ENCODE data around the gene GALNT8.
"Not testable (repeated sequence)": the region's sequence is repeated elsewhere in the genome, so short reads cannot be mapped to it uniquely, and the experiment has no call there.

Gene GALNT8

DNA sequence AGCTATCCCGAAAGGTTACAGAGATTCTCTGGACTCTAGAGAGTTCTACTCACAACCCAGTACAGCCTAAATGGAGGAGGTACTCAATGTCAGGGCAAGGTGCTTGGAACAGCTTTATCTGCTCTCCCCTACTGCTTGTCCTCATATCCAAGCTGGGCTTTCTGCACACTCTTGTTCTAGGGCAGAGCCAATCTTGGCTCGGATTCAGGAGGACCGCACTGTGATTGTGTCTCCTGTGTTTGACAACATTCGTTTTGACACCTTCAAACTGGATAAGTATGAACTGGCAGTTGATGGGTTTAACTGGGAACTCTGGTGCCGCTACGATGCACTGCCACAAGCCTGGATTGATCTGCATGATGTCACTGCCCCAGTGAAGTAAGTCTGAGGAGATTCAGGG, 25.0 kb downstream of the GALNT8 start:
- no peak for FAIRE-seq

DNA sequence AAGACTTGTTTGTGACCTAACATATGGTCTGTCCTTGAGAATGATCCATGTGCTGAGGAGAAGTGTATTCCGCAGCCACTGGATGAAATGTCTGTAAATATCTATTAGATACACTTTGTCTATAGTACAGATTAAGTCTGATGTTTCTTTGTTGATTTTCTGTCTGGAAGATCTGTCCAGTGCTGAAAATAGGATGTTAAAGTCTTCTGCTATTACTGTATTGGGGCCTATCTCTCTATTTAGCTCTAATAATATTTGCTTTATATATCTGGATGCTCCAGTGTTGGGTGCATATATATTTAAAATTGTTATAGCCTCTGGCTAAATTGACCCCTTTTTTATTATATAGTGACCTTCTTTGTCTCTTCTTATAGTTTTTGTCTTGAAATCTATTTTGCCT, 31.5 kb downstream of the GALNT8 start:
- not testable (repeated sequence) for FAIRE-seq

DNA sequence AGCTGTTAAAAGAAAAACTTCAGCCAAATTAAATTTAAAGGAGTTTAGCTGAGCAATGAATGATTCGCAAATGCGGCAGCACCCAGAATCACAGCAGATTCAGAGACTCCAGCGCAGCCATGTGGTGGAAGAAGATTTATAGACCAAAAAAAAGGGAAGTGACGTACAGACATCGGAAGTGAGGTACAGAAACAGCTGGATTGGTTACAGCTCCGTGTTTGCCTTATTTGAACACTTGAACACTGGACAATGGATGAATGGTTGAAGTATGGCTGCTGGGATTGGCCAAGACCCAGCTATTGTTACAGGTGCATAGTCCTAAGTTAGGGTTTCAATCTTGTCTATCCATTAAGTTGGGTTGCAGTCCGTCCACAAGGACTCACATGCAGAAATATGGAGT, 42.6 kb downstream of the GALNT8 start:
- no peak for FAIRE-seq

DNA sequence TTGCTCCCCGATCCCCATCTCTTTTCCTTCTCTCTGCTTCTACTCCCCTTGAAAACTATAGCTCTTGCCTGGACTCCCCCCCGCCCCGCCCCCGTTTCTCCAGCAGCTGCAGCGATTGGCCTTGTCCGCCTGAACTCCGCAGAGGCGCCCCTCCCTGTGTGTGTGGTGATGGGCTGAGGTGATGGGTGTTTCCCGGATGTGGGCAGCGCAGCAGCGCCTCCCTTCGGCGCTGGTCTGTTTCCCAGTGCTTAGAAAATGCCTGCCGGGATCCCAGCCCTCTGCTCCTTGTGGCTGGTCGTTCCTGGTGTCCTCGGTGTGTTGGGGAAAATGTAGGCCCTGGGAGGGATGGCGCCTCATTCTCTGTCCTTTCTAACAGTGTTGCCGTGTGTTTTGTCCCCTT, 43.3 kb downstream of the GALNT8 start:
- no peak for FAIRE-seq

DNA sequence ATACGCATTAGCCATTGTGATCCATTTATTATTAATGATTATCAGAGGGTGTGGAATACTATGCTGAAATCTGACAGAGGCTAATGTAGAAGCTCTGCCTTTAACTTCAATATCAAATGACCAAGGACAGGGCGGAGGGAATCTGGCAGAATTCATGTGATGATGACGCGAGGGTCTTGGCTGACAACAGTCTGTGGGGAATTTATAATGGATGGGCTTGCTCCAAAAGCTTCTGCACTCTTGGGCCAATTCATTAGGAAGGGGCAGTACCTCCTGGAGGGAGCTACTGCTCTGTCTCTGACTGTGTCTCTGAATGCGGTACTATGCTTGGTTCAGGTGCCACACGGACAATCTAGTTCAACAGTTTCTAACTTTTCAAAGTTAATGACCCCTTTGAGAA, 46.2 kb downstream of the GALNT8 start:
- FAIRE-seq = no peak

DNA sequence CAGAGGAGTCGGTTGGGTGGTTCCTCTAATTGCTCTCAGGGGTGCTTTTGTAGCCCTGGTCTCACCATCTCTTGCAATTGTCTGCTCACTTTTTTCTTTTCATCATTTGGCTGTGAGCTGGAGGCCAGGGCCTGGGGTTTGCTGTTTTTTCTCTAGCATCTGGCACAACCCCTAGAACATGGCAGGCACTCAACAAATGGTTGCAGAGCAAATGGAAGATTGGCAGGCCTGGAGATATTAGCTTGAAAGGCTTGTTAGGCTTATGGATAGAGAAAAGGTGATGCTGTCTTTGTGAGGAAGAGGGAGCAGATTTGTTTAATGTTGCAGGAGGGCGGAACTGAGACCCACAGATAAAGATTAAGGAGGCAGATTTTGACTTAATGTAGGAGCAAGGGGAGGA, 47.0 kb downstream of the GALNT8 start:
- no peak for FAIRE-seq

DNA sequence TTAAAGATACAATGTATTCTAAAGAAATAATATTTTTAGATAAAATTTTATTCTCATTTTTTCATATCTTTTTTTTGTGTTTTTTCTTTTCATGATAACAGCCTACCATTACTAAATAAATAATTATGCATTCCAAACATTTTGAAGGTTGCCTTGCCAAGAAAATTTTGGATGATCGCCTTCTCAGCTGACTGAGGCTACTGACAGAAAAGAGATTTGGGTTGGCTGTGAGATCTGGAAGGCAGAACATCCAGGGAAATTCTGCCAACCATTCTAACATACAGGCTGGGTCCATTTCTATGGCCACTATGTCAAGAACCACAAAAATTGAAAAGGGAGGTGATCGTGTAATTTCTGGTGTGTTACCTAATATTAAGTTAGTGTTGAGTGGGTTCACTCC, 48.1 kb downstream of the GALNT8 start:
- FAIRE-seq = no peak

DNA sequence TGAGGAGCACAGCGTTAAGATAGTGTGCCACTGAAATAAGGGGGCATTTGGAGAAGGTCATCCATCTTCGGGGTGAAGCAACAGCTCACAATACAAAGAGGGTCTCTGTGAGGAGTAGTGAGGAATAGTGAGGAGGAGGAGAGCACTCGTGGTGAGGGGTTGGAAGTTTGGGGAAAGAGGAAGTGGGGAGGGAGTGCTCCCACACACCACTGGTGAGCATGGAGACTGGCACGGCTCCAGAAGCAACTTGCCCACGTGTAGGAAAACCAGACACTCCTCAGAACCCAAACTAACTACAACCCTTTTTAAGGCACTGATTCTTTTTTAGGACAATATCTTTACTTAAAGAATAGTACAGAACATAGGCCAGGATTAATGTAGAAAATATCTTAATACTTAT, 48.9 kb downstream of the GALNT8 start:
- no peak for FAIRE-seq

DNA sequence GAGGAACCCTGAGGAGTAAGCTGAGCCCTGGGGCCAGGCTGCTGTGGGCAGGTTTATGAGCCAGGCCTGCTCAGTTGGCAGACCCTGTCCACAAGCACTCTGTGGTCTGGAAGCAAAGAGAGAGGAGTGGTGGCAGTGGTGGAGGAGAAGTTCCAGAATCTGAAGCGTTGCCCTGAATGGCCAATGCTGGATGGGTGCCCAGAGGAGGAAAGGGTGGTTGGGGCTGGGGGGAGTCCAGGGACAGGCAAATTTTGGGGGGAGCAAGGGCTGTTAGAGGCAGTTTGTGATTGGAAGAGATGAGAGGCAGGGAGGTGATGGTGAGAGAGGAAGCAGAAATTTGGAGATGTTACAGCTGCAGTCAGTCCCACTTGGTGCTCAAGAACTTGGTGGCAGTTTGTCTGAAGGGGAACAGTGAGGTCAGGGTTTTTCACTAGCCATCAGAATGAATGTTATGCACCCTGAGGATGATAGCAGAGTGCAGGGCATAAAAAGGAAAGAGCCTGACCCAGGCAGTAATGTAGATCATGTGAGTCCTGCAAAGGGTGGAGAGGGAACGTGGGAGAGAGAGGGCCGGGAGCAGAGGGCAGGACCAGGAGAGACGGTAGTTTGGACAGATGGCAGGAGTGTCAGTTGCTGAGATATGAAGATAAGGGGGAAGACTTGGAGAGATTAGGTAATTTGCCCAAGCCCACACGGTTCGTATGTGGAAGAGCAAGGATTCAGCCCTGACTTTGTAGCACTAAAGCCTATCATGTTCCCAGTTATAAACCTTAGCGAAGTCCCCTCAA, 51.2 kb downstream of the GALNT8 start:
- no peak for FAIRE-seq

DNA sequence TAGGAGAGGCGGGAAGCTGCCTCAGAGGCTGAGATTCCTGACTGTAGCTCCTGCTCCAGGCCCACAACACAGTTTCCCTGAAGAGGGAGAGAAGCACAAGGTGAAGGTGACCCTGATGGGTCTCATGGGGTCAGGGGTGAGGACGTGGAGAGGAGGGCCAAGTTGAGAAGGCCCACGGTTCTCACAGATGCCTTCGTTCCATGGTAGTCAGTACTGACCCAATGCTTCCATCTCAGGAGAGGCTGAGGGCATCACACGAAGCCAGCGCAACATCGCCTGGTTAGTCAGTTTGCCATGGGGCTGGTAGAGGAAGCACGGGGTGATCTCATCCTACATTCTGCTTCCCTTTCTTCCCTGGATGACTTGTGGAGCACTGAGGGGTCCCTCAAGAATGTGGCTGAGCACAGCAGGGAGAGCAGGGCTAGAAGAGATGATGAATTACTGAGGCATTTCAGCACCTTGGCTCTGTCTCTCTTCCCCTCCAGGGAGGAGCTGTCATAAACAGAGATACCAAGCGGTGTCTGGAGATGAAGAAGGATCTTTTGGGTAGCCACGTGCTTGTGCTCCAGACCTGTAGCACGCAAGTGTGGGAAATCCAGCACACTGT, 51.9 kb downstream of the GALNT8 start:
- FAIRE-seq = no peak

DNA sequence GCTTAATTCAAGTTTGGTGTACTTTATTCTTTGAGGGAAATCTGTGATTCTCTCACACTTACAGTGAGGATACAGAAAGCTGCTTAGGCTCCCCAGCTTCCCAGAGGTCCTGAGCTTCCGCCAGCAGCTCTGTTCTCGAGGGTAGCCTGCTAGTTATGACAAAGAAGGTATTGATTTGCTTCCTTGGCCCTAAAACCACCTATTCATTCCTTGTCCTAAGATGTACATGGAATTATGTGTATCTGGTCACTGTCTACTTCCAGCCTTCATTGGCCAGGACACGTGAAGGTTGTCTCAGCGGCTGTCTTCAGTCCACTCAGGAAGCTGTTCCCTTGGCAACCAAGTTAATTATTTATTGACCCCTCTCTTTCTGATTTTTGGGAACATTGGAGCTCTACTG, 55.7 kb downstream of the GALNT8 start:
- no peak for FAIRE-seq

DNA sequence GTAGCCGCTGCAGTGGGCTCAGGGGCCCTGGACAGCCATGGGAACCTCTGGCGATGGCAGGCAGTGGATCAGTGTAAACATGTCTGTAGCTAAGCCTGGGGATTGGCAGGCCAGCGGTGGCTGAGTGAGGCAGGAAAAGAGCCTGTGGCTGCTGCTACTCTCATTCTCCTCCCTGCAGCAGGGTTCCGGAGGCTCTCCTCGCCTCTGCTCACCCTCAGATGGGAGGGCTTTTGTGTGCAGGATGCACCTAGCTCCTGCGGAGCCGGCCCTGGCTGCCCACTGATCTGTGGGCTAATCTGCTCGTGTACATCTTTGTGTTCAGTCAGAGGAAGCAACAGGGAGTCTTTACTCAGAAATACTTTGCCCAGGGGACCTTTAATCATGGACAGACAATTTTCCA, 59.5 kb downstream of the GALNT8 start:
- FAIRE-seq = no peak

DNA sequence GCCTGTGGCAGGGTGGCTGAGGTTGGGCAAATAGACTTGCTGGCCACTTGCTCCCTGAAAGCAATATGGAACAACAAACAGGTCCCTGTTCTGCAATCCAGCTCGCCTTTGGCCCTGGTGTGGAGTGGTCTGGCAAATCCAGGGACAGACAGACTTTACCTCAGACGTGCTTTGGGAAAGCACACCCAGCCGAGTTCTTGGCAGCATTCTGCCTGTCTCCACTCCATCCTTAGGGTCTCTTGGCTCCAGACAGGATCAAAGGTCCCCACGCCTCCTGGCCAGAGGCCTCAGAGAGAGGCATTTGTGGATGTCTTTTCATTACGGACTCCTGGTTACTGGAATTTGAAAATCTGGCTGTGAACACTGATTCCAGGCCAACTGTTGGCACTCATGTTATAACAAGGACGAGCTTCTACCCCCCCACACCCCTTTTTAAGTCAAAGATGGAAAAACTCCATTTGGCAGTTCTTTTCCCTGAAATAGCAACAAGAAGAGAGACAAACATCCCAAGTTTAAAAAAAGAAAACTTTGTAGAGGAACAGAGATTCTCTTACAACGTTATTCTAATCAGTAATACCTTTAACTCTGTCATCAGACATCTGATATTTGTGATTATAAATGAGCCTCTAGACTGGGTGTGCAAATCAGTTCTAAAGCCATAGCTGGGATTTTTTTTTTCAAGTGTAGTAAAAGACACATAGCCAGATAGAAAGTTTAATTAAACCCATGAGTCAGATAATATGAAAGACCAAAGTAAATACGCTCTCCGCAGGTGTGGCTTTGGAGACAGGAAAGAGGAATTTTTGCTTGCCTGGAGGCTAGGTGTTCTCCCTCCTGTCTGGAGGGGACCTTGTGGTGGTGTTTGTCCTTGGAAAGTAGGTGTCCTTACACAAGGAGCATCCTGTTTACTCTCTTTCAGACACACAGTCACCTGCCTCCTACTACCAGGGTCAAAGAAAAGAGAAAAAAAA, 60.7 kb downstream of the GALNT8 start:
- FAIRE-seq = no peak

DNA sequence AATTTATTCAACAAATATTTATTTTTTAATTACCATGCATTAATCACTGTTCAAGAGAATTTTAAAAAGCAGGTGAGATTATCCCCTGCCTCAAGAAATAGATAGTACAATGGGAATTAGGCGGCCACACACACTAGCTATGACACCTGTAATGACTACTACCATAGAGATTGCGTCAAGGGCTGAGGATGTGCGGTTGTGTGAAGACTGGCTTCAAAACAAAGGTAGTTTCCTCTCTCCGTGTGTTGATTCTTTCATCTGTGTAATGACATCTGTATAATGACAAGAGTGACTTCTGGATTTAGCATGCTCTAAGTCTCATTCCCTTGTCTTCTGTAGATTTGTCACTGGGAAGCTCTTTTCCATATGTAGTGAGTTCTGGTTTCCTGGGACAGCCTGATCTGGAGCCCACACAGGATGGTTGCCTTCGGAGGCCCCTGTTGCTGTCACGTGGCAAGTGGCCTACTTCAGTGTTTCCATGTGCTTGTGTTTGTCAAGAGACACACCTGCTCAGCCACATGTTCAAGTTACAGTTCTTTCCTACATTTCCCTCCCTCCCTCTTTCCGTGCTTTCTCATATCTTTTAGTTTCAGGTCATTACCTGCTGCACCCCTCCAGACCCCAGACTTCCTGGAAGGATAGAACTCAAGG, 64.3 kb downstream of the GALNT8 start:
- no peak for FAIRE-seq

DNA sequence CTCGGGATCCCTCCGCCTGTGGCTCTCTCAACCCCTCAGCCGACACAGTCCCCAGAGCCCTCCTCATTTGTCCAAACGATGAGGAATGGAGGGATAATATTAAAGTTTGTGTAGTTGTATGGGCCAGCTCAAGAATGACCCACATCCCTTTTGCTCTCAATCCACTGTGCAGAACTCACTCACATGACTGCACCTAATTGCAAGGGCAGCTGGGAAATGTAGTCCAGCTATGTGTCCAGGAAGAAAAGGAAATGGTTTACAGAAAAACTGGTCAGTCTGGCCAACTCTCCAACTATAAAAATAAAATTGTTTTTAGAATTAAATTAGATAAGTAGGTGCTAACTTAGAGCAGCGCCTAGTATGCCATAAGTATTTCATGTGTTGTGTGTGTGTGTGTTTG, 66.6 kb downstream of the GALNT8 start:
- no peak for FAIRE-seq

DNA sequence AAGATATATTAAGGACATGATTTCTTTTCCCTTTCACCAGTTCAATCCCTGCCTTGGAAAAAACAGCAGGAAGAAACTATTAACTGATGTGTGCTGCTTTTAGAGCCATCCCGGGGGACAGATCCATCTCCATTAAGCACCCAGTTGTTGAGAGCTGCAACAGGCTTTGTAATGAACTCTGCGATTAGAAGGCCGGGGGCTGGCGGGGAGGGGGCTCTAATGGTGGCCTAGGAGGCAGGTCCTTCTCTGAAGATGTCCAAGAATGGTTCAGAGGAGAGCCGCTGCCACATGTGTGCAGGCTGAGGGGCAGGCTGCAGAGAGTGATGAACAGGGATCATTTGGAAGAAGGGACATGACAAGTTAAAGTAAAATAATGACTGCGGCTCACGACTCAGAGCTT, 67.8 kb downstream of the GALNT8 start:
- no peak for FAIRE-seq

DNA sequence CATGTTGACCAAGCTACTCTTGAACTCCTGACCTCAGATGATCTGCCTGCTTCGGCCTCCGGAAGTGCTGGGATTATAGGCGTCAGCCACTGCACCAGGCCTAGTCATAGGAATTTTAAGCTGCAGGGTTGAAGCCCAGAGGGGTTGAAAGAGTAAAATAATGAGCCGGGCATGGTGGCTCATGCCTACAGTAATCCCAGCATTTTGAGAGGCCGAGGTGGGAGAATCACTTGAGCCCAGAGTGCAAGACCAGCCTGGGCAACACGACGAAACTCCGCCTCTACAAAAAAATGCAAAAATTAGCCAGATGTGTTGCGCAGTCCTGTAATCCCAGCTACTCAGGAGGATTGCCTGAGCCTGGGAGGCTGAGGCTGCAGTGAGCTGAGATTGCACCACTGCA, 69.6 kb downstream of the GALNT8 start:
- FAIRE-seq = no peak

DNA sequence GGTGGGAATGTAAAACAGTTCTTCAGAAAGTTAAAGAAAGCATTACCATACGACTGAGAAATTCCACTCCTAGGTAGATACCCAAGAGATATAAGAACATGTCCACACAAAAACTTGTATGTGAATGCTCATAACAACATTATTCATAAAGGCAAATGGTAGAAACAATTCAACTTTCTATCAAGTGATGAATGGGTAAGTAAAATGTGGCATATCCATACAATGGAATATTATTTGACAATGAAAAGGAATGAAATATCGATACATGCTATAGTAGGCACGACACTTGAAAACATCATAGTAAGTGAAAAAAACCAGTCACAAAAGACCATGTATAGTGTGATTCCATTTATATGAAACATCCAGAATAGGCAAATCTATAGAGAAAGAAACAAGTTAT, 71.3 kb downstream of the GALNT8 start:
- FAIRE-seq = no peak

DNA sequence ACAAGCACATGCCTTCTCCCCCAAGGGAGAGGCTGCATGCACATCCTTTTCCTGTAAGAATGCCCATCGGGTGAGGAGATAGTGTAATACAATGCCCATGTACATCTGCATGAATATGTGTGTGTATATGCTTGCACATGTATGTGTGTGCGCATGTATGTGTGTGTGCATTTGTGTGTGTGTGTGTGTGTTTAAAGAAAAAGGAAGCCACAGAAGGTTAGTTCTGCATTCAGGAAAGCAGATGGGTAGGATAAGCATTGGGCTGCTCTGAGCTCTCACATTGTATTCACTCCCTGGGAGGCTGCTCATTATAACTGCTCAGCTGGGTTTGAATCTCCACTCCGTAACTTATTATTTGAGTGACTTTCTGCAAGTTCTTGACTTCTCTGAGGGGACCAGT, 74.3 kb downstream of the GALNT8 start:
- no peak for FAIRE-seq

DNA sequence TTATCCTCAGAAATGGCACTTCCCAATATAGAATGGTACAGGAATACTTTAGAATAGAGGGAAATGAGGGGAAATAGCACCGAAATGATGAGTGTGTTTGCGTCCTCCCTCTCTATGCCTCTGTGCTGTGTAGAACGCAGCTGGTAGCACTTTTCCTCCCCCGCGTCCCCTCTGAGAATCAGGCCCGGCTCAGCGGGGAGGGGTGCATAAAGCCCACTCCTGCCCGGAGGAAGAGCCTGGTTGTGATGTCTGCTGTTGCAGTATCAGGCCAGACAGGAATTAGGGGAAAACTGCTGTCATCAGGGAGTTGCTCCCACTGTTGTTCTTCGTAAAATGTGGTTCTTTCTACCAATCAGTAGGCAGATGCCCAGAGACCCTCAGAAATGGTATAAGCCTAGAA, 76.0 kb downstream of the GALNT8 start:
- no peak for FAIRE-seq

DNA sequence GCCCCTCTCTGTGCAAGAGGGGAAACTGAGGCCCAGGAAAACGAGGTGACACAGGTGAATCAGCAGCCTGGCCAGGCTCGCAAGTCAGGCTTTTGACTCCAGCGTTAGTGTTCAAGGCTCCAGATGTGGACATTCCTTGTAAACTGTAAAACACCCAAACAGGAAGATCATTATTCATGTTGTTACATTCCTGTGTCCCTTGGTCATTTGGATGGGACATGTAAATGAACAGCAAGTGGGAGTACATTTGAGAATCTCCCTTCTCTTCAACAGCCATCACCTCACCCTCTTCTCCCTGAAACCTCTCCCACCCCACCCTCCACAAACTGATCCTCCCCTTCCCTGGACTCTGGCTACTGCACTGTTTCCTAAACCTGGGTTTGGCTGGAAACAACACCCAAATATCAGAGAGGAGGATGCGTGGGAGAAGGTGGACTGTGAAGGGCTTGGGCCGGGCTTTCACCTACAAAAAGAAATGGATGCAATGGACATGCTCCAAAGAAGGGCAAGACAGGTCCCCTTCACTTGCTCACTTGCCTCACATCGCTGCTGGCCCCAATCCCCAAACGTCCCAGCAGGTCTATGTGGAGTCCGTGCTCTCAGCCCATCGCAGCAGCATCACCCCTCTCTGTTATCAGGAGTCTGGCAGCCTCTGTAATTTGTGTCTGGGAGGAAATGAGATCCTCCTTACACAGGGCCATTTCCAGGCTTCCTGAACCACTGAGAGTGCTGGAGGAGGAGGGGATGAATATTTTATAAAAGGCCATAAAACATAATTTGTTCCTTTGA, 76.7 kb downstream of the GALNT8 start:
- FAIRE-seq = no peak

DNA sequence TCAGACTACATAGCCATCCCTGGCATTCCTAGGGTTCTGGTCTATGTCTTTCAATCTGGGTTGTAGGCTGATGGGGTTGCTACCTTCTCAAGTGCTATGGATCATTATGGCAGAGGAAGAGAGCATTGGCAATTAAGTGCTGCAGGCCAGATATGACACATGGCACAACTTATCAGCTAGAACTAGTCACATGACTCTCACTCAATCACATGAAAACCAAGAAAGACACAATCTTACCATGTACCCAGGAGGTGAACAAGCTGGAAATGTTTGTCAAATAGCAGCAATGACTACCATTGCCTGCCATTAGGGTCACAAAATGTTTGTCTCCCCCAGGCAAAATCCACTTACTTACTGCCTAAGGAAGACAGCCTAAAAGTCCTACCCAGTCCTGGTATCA, 80.4 kb downstream of the GALNT8 start:
- FAIRE-seq = no peak
